K562 (cell line): ENCODE results near the gene PYDC1. TPM values are rescaled to one million over a fixed set of nuclear protein-coding genes. Genes with fewer than 3 reads are reported as not detected.
A peak's percentile ranks its signal among the peaks of the same experiment; 100 is the strongest.

Experiments
- ARID1B ChIP-seq: fragments of 450-650 bp; IDR thresholded peaks from 2 replicates; pipeline ENCODE4 v1.6.1; 2016; ENCODE audit warnings: antibody characterized with exemption, mild to moderate bottlenecking, inconsistent platforms
- CBFB ChIP-seq: sonication (generic); formaldehyde crosslinking; IDR thresholded peaks from 2 replicates; pipeline ENCODE4 v1.4.0; 2020; ENCODE audit warnings: mild to moderate bottlenecking, missing genetic modification reagents
- CHD4 ChIP-seq: fragments of 200-600 bp; sonication (generic); IDR thresholded peaks from 3 replicates; pipeline ENCODE4 v1.6.1; 2012; ENCODE audit warnings: low read depth, mild to moderate bottlenecking, mixed read lengths, low read length, inconsistent platforms; ENCODE audit not compliant: insufficient read depth, insufficient replicate concordance, poor library complexity, severe bottlenecking
- DACH1 ChIP-seq: fragments of 450-650 bp; IDR thresholded peaks from 2 replicates; pipeline ENCODE4 v1.6.1; 2018; ENCODE audit not compliant: partially characterized antibody
- DIDO1 ChIP-seq: fragments of 450-650 bp; IDR thresholded peaks from 2 replicates; pipeline ENCODE4 v1.6.1; 2016; ENCODE audit warnings: low read depth, missing biosample characterization, missing genetic modification characterization
- ERF ChIP-seq: fragments of 450-650 bp; formaldehyde crosslinking; IDR thresholded peaks from 2 replicates; pipeline ENCODE4 v1.4.0; 2020; ENCODE audit warnings: mild to moderate bottlenecking, mixed read lengths
- FOXK2 ChIP-seq, 2 experiments: fragments of 450-650 bp; IDR thresholded peaks in 1 of 2; conservative IDR thresholded peaks in 1 of 2; 2 replicates each; pipeline ENCODE4 v1.6.1; 2016; ENCODE audit warnings: low read depth in 2 of 2, mild to moderate bottlenecking in 1 of 2
- KLF13 ChIP-seq: fragments of 450-650 bp; IDR thresholded peaks from 2 replicates; pipeline ENCODE4 v1.6.1; 2016; ENCODE audit warnings: missing genetic modification characterization, low read depth, mild to moderate bottlenecking, missing compliant biosample characterization, moderate library complexity, borderline replicate concordance
- MEF2D ChIP-seq: conservative IDR thresholded peaks from 2 replicates; pipeline ENCODE4 v1.6.1; 2016; ENCODE audit warnings: low read depth, missing genetic modification characterization, missing compliant biosample characterization
- MNT ChIP-seq, 2 experiments: fragments of 450-650 bp; conservative IDR thresholded peaks; 2 replicates each; pipeline ENCODE4 v1.6.1; 2017; ENCODE audit warnings: mild to moderate bottlenecking in 2 of 2, moderate library complexity in 2 of 2
- NEUROD1 ChIP-seq: fragments of 150-350 bp; IDR thresholded peaks from 2 replicates; pipeline ENCODE4 v1.6.1; 2014; ENCODE audit warnings: borderline replicate concordance, low read length, low read depth; ENCODE audit not compliant: partially characterized antibody
- NFIX ChIP-seq: fragments of 250-450 bp; sonication (Bioruptor Pico); IDR thresholded peaks from 2 replicates; pipeline ENCODE4 v1.4.0; 2020; ENCODE audit warnings: low read depth, mild to moderate bottlenecking, moderate library complexity
- NR2C1 ChIP-seq, 2 experiments: fragments of 450-650 bp; IDR thresholded peaks; 2 replicates each; pipeline ENCODE4 v1.6.1; 2017; ENCODE audit warnings: mild to moderate bottlenecking in 2 of 2, antibody characterized with exemption in 1 of 2, inconsistent platforms in 1 of 2, missing compliant biosample characterization in 1 of 2, missing genetic modification characterization in 1 of 2
- NRF1 ChIP-seq, 2 experiments: fragments of 450-650 bp; IDR thresholded peaks in 1 of 2; conservative IDR thresholded peaks in 1 of 2; 2 replicates each; pipeline ENCODE4 v1.6.1; 2014; ENCODE audit warnings: mild to moderate bottlenecking in 2 of 2
- PHF8 ChIP-seq: fragments of 200-600 bp; sonication (generic); IDR thresholded peaks from 2 replicates; pipeline ENCODE4 v1.6.1; 2012; ENCODE audit warnings: mixed run types, mild to moderate bottlenecking, inconsistent platforms, low read length, moderate library complexity, borderline replicate concordance
- PTBP1 ChIP-seq: fragments of 200-400 bp; formaldehyde crosslinking; IDR thresholded peaks from 2 replicates; pipeline ENCODE4 v1.6.1; 2017; ENCODE audit warnings: low read depth, low read length
- RBM34 ChIP-seq: fragments of 200-400 bp; formaldehyde crosslinking; IDR thresholded peaks from 2 replicates; pipeline ENCODE4 v1.6.1; 2018; ENCODE audit warnings: low read length, borderline replicate concordance; ENCODE audit not compliant: insufficient read depth
- SMARCA4 ChIP-seq: fragments of 450-650 bp; IDR thresholded peaks from 2 replicates; pipeline ENCODE4 v1.6.1; 2016
- SMC3 ChIP-seq: conservative IDR thresholded peaks from 2 replicates; pipeline ENCODE4 v1.6.1; 2011; ENCODE audit warnings: low read depth, low read length, improper control_type of control experiment; ENCODE audit not compliant: insufficient read depth
- STAT5B ChIP-seq: fragments of 250-450 bp; sonication (Bioruptor Pico); IDR thresholded peaks from 2 replicates; pipeline ENCODE4 v1.8.0; 2021; ENCODE audit warnings: mild to moderate bottlenecking, inconsistent platforms
- TBP ChIP-seq: optimal IDR thresholded peaks from 2 replicates; pipeline ENCODE3; 2011; ENCODE audit warnings: low read depth, low read length, improper control_type of control experiment
- TRIM28 ChIP-seq: fragments of 450-650 bp; IDR thresholded peaks from 2 replicates; pipeline ENCODE4 v1.6.1; 2017
- ZBTB26 ChIP-seq: fragments of 450-650 bp; formaldehyde crosslinking; IDR thresholded peaks from 2 replicates; pipeline ENCODE4 v1.4.0; 2022; ENCODE audit warnings: missing genetic modification characterization
- ZFX ChIP-seq: sonication (generic); formaldehyde crosslinking; IDR thresholded peaks from 2 replicates; pipeline ENCODE4 v1.8.0; 2022; ENCODE audit warnings: mild to moderate bottlenecking, missing genetic modification reagents, moderate library complexity
- ZNF121 ChIP-seq: sonication (generic); formaldehyde crosslinking; conservative IDR thresholded peaks from 2 replicates; pipeline ENCODE4 v1.8.0; 2022; ENCODE audit warnings: missing genetic modification reagents
- ZNF24 ChIP-seq: fragments of 450-650 bp; IDR thresholded peaks from 2 replicates; pipeline ENCODE4 v1.6.1; 2016
- polyA plus RNA-seq, 8 experiments: library from polyadenylated mRNA; depleted of rRNA in 4 of 8; stranded (reverse) in 5 of 8; unstranded in 3 of 8; fragments of >200 nt; fragmentation: Nextera tagmentation in 2 of 8; fragmentation: Illumina TruSeq in 1 of 8; extraction: Ambion mirVana in 2 of 8; extraction: Trizol in 1 of 8; gene quantifications; 2 replicates each; pipeline versions ENCODE4 v1.2.1 to v1.2.3, GENCODE V29; 2011 to 2014; ENCODE audit warnings: inconsistent platforms in 1 of 8, missing spikeins in 1 of 8
- total RNA-seq, 7 experiments: library from RNA; depleted of rRNA in 6 of 7; stranded (reverse); fragments of >200 nt in 6 of 7; fragmentation: Illumina TruSeq in 2 of 7; extraction: Trizol in 2 of 7; gene quantifications; 2 replicates each; pipeline versions ENCODE4 v1.2.1 to v1.2.3, GENCODE V29; 2011 to 2021; ENCODE audit warnings: low replicate concordance in 1 of 7

The PYDC1 gene
- total and polyA plus RNA-seq, 9 of the 15 experiments (the other 6 are each of a cell fraction or from before 2014, with no cell fraction given), result not detected

- TF ChIP-seq KLF13 (tag) (no peak), PTBP1 (no peak), DIDO1 (tag) (no peak), DACH1 (no peak), STAT5B (CRISPR knock-in tag) (no peak), NFIX (CRISPR knock-in tag) (no peak), ZBTB26 (CRISPR knock-in tag) (no peak), MNT (conservative IDR thresholded peaks at IDR 0.05) (peak in 1 of 2 experiments; percentile 51; a peak in 1 of 4 replicates), SMC3 (no peak), ZNF24 (no peak), ARID1B (peak; percentile 66), TRIM28 (0 out of 2 replicates have a peak, but pooled peaks have one; percentile 40), FOXK2 (conservative IDR thresholded peaks at IDR 0.05 in 1 of 2, IDR thresholded peaks at IDR 0.05 in 1 of 2; ENCODE audit: low read depth in 2 of 2) (peak in 1 of 2 experiments; percentile 86; a peak in 2 of 4 replicates), ERF (CRISPR knock-in tag) (no peak), NR2C1 (IDR thresholded peaks at IDR 0.05) (no peak), NR2C1 (tag; IDR thresholded peaks at IDR 0.05) (no peak), CHD4 (no peak), PHF8 (peak; percentile 64; the same call in 1 of the 2 replicates), ZNF121 (CRISPR knock-in tag) (no peak), NRF1 (conservative IDR thresholded peaks at IDR 0.05 in 1 of 2, IDR thresholded peaks at IDR 0.05 in 1 of 2) (peak; percentile 74 to 77), CBFB (CRISPR knock-in tag) (no peak), MEF2D (tag) (no peak), ZFX (CRISPR knock-in tag) (peak; percentile 89), TBP (peak; percentile 27), RBM34 (no peak), SMARCA4 (0 out of 2 replicates have a peak, but pooled peaks have one; percentile 14), NEUROD1 (no peak)
Measured at GRCh38 chr16:31215287-31216162, 1.4 kb downstream of the PYDC1 start (continued).
